ENCODE results near the gene FBXO2.
"Not testable (repeated sequence)": the region's sequence is repeated elsewhere in the genome, so short reads cannot be mapped to it uniquely, and the experiment has no call there.

The FBXO2 gene

GRCh38 chr1:11622398-11622797, 31.8 kb downstream of the FBXO2 start:
- no peak for DNase-seq

GRCh38 chr1:11620924-11621323, 33.3 kb downstream of the FBXO2 start:
- DNase-seq, result no peak

- DNase-seq, result no peak
Observed at GRCh38 chr1:11620405-11620804, 33.8 kb downstream of the FBXO2 start.

- no peak for DNase-seq
Observed at GRCh38 chr1:11617741-11618140, 36.5 kb downstream of the FBXO2 start.

GRCh38 chr1:11617314-11617713, 36.9 kb downstream of the FBXO2 start:
- DNase-seq, result no peak

- DNase-seq, result no peak
Observed at GRCh38 chr1:11616766-11617165, 37.5 kb downstream of the FBXO2 start.

GRCh38 chr1:11615090-11615489, 39.1 kb downstream of the FBXO2 start:
- no peak for DNase-seq

GRCh38 chr1:11613347-11613746, 40.9 kb downstream of the FBXO2 start:
- DNase-seq, result no peak

- no peak for DNase-seq
Observed at GRCh38 chr1:11611638-11612327, 42.4 kb downstream of the FBXO2 start.

GRCh38 chr1:11610629-11611180, 43.5 kb downstream of the FBXO2 start:
- DNase-seq, result no peak

- DNase-seq, result not testable (repeated sequence)
Observed at GRCh38 chr1:11609378-11609777, 44.9 kb downstream of the FBXO2 start.

- not testable (repeated sequence) for DNase-seq
Observed at GRCh38 chr1:11608596-11609130, 45.6 kb downstream of the FBXO2 start.

GRCh38 chr1:11606775-11607174, 47.5 kb downstream of the FBXO2 start:
- DNase-seq, result no peak

- no peak for DNase-seq
Observed at GRCh38 chr1:11602981-11603380, 51.2 kb downstream of the FBXO2 start.

- no peak for DNase-seq
Observed at GRCh38 chr1:11602424-11602823, 51.8 kb downstream of the FBXO2 start.

- DNase-seq, result no peak
Observed at GRCh38 chr1:11600836-11601235, 53.4 kb downstream of the FBXO2 start.

- no peak for DNase-seq
Observed at GRCh38 chr1:11599891-11600576, 54.2 kb downstream of the FBXO2 start.

- no peak for DNase-seq
Observed at GRCh38 chr1:11598461-11598860, 55.8 kb downstream of the FBXO2 start.

Measured in CD4-positive, alpha-beta T cell treated with Interleukin-4 for 4 hours (primary cell).